H1 (cell line): ENCODE data around the gene CA14. TPM values are rescaled to one million over a fixed set of nuclear protein-coding genes. Genes with fewer than 3 reads are reported as not detected.
"Not testable (repeated sequence)": the region's sequence is repeated elsewhere in the genome, so short reads cannot be mapped to it uniquely, and the experiment has no call there.

ENCODE experiments used
- CTCF ChIA-PET: fragments of 300-600 bp; sonication (Branson Sonifier 250); formaldehyde crosslinking; loops from one replicate; lab custom pipeline; 2021; ENCODE audit not compliant: partially characterized antibody; lab: Charles Lee
- POLR2A ChIA-PET: fragments of 300-600 bp; sonication (Branson Sonifier 250); formaldehyde crosslinking; loops from one replicate; lab custom pipeline; 2021; ENCODE audit warnings: inconsistent platforms; ENCODE audit not compliant: partially characterized antibody; lab: Charles Lee
- DNase-seq, 2 experiments: peaks; one replicate each; pipeline versions ENCODE4 v3.0.0 to v3.0.0-alpha.2; 2010 to 2022; ENCODE audit warnings: low spot score in 2 of 2, low read depth in 1 of 2, mixed read lengths in 1 of 2
- FAIRE-seq: peaks from 2 replicates; lab custom pipeline; 2011; peaks lifted over from hg19 to GRCh38; lab: Jason Lieb, UNC
- H2AFZ ChIP-seq: 2 replicates; pipeline ENCODE4 v1.8.1; 2012; ENCODE audit warnings: low read length, inconsistent platforms
- H2AK5ac ChIP-seq: 2 replicates; pipeline ENCODE4 v1.6.1; 2013; ENCODE audit warnings: low read depth, low read length
- H2BK120ac ChIP-seq: replicated peaks from 2 replicates; pipeline ENCODE3; 2013; ENCODE audit warnings: low read depth, low read length, inconsistent platforms
- H2BK12ac ChIP-seq: 2 replicates; pipeline ENCODE4 v1.6.1; 2013; ENCODE audit warnings: low read depth, low read length
- H2BK15ac ChIP-seq: 2 replicates; pipeline ENCODE4 v1.6.1; 2013; ENCODE audit warnings: low read length
- H2BK20ac ChIP-seq: 2 replicates; pipeline ENCODE4 v1.6.1; 2013; ENCODE audit warnings: low read length
- H2BK5ac ChIP-seq: 2 replicates; pipeline ENCODE4 v1.6.1; 2013; ENCODE audit warnings: low read depth, low read length
- H3K14ac ChIP-seq: 2 replicates; pipeline ENCODE4 v1.6.1; 2013; ENCODE audit warnings: inconsistent platforms; ENCODE audit not compliant: insufficient read length
- H3K18ac ChIP-seq: 2 replicates; pipeline ENCODE4 v1.6.1; 2013; ENCODE audit warnings: low read length; ENCODE audit errors: extremely low read depth
- H3K23ac ChIP-seq: 2 replicates; pipeline ENCODE4 v1.6.1; 2013; ENCODE audit warnings: inconsistent platforms; ENCODE audit not compliant: insufficient read length
- H3K23me2 ChIP-seq: 2 replicates; pipeline ENCODE4 v1.6.1; 2013; ENCODE audit warnings: low read depth, low read length
- H3K27ac ChIP-seq: 2 replicates; pipeline ENCODE4 v1.6.1; 2011; ENCODE audit warnings: low read depth, low read length, inconsistent platforms
- H3K27me3 ChIP-seq, 4 experiments: replicated peaks in 1 of 4; 1 replicate in 1 of 4; 2 replicates in 3 of 4; pipeline versions ENCODE4 v1.6.1 to v1.8.1; 2011 to 2013; ENCODE audit warnings: low read length in 3 of 4, mild to moderate bottlenecking in 3 of 4, inconsistent platforms in 2 of 4, mixed read lengths in 2 of 4, moderate library complexity in 1 of 4; ENCODE audit not compliant: control insufficient read depth in 3 of 4, insufficient read depth in 3 of 4; ENCODE audit errors: extremely low read depth in 1 of 4
- H3K36me3 ChIP-seq, 4 experiments: 2 replicates each; pipeline versions ENCODE4 v1.6.1 to v1.8.1; 2011 to 2013; ENCODE audit warnings: mild to moderate bottlenecking in 4 of 4, low read length in 3 of 4, moderate library complexity in 2 of 4, control low read depth in 1 of 4, inconsistent platforms in 1 of 4; ENCODE audit not compliant: insufficient read depth in 4 of 4, control insufficient read depth in 2 of 4
- H3K4ac ChIP-seq: replicated peaks from 2 replicates; pipeline ENCODE3; 2013; ENCODE audit warnings: low read length, low read depth, mixed read lengths, inconsistent platforms; ENCODE audit not compliant: insufficient read length
- H3K4me1 ChIP-seq, 4 experiments: replicated peaks in 1 of 4; 1 replicate in 1 of 4; 2 replicates in 3 of 4; pipeline versions ENCODE4 v1.6.1 to v1.8.1; 2011 to 2013; ENCODE audit warnings: low read length in 3 of 4, inconsistent platforms in 2 of 4, mixed read lengths in 1 of 4; ENCODE audit not compliant: insufficient read depth in 4 of 4, control insufficient read depth in 3 of 4
- H3K4me2 ChIP-seq, 2 experiments: 2 replicates each; pipeline versions ENCODE4 v1.6.1 to v1.8.1; 2011 to 2013; ENCODE audit warnings: low read depth in 2 of 2, low read length in 2 of 2, control low read depth in 1 of 2, inconsistent platforms in 1 of 2, mild to moderate bottlenecking in 1 of 2; ENCODE audit not compliant: insufficient read depth in 1 of 2
- H3K4me3 ChIP-seq, 4 experiments: fragments of 200-600, 300-600 bp in 1 of 4; sonication (generic), shearing (Covaris generic), sonication (Bioruptor Twin) in 1 of 4; 2 replicates each; pipeline versions ENCODE4 v1.5.1 to v1.8.1; 2011 to 2016; ENCODE audit warnings: low read length in 4 of 4, low read depth in 3 of 4, control low read depth in 2 of 4, inconsistent platforms in 2 of 4, mild to moderate bottlenecking in 2 of 4, mixed read lengths in 1 of 4, moderate library complexity in 1 of 4; ENCODE audit not compliant: insufficient read depth in 2 of 4; ENCODE audit errors: extremely low read depth in 1 of 4
- H3K56ac ChIP-seq: replicated peaks from 2 replicates; pipeline ENCODE3; 2013; ENCODE audit warnings: low read depth, mild to moderate bottlenecking, mixed read lengths, low read length, inconsistent platforms; ENCODE audit not compliant: insufficient read length
- H3K79me1 ChIP-seq: 2 replicates; pipeline ENCODE4 v1.6.1; 2013; ENCODE audit warnings: low read depth, low read length, control low read depth
- H3K79me2 ChIP-seq, 2 experiments: 2 replicates each; pipeline versions ENCODE4 v1.6.1 to v1.8.1; 2012 to 2013; ENCODE audit warnings: low read length in 2 of 2, mild to moderate bottlenecking in 2 of 2, inconsistent platforms in 1 of 2; ENCODE audit not compliant: insufficient read depth in 2 of 2, control insufficient read depth in 1 of 2
- H3K9ac ChIP-seq, 4 experiments: replicated peaks in 1 of 4; 1 replicate in 1 of 4; 2 replicates in 3 of 4; pipeline versions ENCODE4 v1.6.1 to v1.8.1; 2011 to 2013; ENCODE audit warnings: low read depth in 3 of 4, low read length in 3 of 4, control low read depth in 2 of 4, mild to moderate bottlenecking in 2 of 4, moderate library complexity in 2 of 4, inconsistent platforms in 1 of 4; ENCODE audit errors: extremely low read depth in 1 of 4
- H3K9me3 ChIP-seq, 2 experiments: 2 replicates each; pipeline versions ENCODE4 v1.6.1 to v1.8.1; 2012 to 2013; ENCODE audit warnings: mild to moderate bottlenecking in 2 of 2, moderate library complexity in 2 of 2, control low read depth in 1 of 2, inconsistent platforms in 1 of 2, low read depth in 1 of 2, low read length in 1 of 2, mixed read lengths in 1 of 2; ENCODE audit not compliant: insufficient read depth in 2 of 2
- H4K20me1 ChIP-seq, 2 experiments: replicated peaks in 1 of 2; 2 replicates each; pipeline versions ENCODE3 to v1.8.1; 2011 to 2013; ENCODE audit warnings: inconsistent platforms in 2 of 2, low read length in 2 of 2, mild to moderate bottlenecking in 1 of 2; ENCODE audit not compliant: insufficient read depth in 2 of 2, control insufficient read depth in 1 of 2
- H4K5ac ChIP-seq: 2 replicates; pipeline ENCODE4 v1.6.1; 2013; ENCODE audit warnings: low read length, low read depth, mixed read lengths, inconsistent platforms; ENCODE audit not compliant: insufficient read length
- H4K8ac ChIP-seq: 2 replicates; pipeline ENCODE4 v1.8.0; 2013; ENCODE audit warnings: mild to moderate bottlenecking, moderate library complexity, low read length, inconsistent platforms; ENCODE audit not compliant: insufficient read depth; ENCODE audit errors: extremely low read depth
- H4K91ac ChIP-seq: replicated peaks from 2 replicates; pipeline ENCODE3; 2013; ENCODE audit warnings: low read length, mixed read lengths, inconsistent platforms; ENCODE audit not compliant: insufficient read length
- POLR2A ChIP-seq, 2 experiments: IDR thresholded peaks; 1 replicate in 1 of 2; 2 replicates in 1 of 2; pipeline ENCODE4 v1.6.1; 2011; ENCODE audit warnings: low read depth in 2 of 2, low read length in 2 of 2, mild to moderate bottlenecking in 2 of 2; ENCODE audit errors: control extremely low read depth in 1 of 2
- WGBS, 2 experiments: shearing (Covaris generic) in 1 of 2; methylation state at CpG; one replicate each; pipeline versions ENCODE4 v1.1.6 to v1.1.7; 2013 to 2015; ENCODE audit warnings: low lambda C conversion rate in 2 of 2, mixed read lengths in 2 of 2, inconsistent platforms in 1 of 2, low coverage in 1 of 2, missing lambda C conversion rate in 1 of 2; ENCODE audit not compliant: insufficient replicate concordance in 2 of 2, insufficient coverage in 1 of 2, insufficient read length in 1 of 2; ENCODE audit errors: extremely low coverage in 1 of 2, missing lambda C conversion rate in 1 of 2; 5-methylcytosine and 5-hydroxymethylcytosine counted together
- polyA plus RNA-seq, 7 experiments: library from polyadenylated mRNA; depleted of rRNA in 3 of 7; stranded (reverse) in 5 of 7; unstranded in 2 of 7; fragments of >200 nt in 5 of 7; fragments of 200-250 nt in 2 of 7; gene quantifications; 1 replicate in 5 of 7; 2 replicates in 1 of 7; 4 replicates in 1 of 7; pipeline versions ENCODE4 v1.2.1 to v1.2.3, GENCODE V29; 2011 to 2013; ENCODE audit warnings: missing spikeins in 2 of 7, mixed read lengths in 2 of 7
- total RNA-seq: library from RNA; stranded (reverse); fragmentation: NEBNext Ultra II Directional; extraction: Animal tissue kit (Norgen Biotek cat#: 25700); gene quantifications from 2 replicates; pipeline ENCODE4 v1.2.1, GENCODE V29; 2021

CA14 gene
- total and polyA plus RNA-seq, 2 of the 8 experiments (the other 6 are each of a cell fraction or from before 2014, with no cell fraction given): 52.3 to 105 TPM

DNA sequence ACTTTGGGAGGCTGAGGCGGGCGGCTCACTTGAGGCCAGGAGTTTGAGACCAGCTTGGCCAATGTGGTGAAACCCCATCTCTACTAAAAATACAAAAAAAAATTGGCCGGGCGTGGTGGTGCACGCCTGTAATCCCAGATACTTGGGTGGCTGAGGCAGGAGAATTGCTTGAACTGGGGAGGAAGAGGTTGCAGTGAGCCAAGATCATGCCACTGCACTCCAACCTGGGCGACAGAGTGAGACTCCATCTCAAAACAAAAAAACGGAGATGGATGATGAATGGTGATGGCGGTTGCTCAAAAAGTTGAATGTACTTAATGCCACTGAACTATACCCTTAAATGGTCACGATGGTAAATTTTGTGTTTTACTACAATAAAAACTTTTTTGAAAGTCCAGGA lies 51.0 kb downstream of the CA14 start:
- H3K23me2 ChIP-seq, H3K9ac ChIP-seq, H3K27me3 ChIP-seq, H2BK15ac ChIP-seq, H4K20me1 ChIP-seq, H3K9me3 ChIP-seq, H4K91ac ChIP-seq, H3K56ac ChIP-seq, H3K4ac ChIP-seq, H4K8ac ChIP-seq, CTCF ChIA-PET, H3K18ac ChIP-seq, DNase-seq, H2AFZ ChIP-seq, H2BK5ac ChIP-seq, H3K14ac ChIP-seq, H3K4me3 ChIP-seq, H3K79me2 ChIP-seq, H3K4me2 ChIP-seq, H3K79me1 ChIP-seq, H3K27ac ChIP-seq, FAIRE-seq, H3K23ac ChIP-seq, H2AK5ac ChIP-seq, H2BK120ac ChIP-seq, H3K4me1 ChIP-seq, H2BK20ac ChIP-seq, H4K5ac ChIP-seq, H2BK12ac ChIP-seq: not testable (repeated sequence)
- TF ChIP-seq POLR2A (IDR thresholded peaks at IDR 0.05; ENCODE audit: control extremely low read depth in 1 of 2, low read depth in 2 of 2, low read length in 2 of 2): peak in 1 of 2 experiments; percentile 29; a peak in 1 of 3 replicates
- 99% methylated on average over 9 of the region's 9 CpGs; no CpG with 5 or more reads in 1 of the 2 experiments for WGBS, 2 experiments
- peaks cover 8 to 29% (median 15%) of the 10 kb centered on the region in 4 experiments for H3K36me3 ChIP-seq
- POLR2A ChIA-PET: interaction anchor here (3.3 kb wide), 1 partner anchor 11 kb away, joined by 25 read pairs; no protein-coding TSS in a partner anchor
